HepG2 (cell line): ENCODE results near the gene PKN2. TPM values are rescaled to one million over a fixed set of nuclear protein-coding genes. Genes with fewer than 3 reads are reported as not detected.

Source experiments
- AFF4 ChIP-seq: sonication (generic); formaldehyde crosslinking; IDR thresholded peaks from 2 replicates; pipeline ENCODE4 v1.4.0; 2020; ENCODE audit warnings: missing genetic modification reagents
- BCL6 ChIP-seq: IDR thresholded peaks from 2 replicates; pipeline ENCODE4 v1.6.1; 2016; ENCODE audit warnings: missing genetic modification reagents, missing compliant biosample characterization
- BHLHE40 ChIP-seq: IDR thresholded peaks from 2 replicates; pipeline ENCODE4 v1.6.1; 2011; ENCODE audit warnings: low read length, improper control_type of control experiment
- GLI4 ChIP-seq: sonication (generic); formaldehyde crosslinking; IDR thresholded peaks from 2 replicates; pipeline ENCODE4 v1.5.1; 2020; ENCODE audit warnings: missing genetic modification reagents, mild to moderate bottlenecking, moderate library complexity, borderline replicate concordance
- KDM5B ChIP-seq: sonication (generic); formaldehyde crosslinking; IDR thresholded peaks from 2 replicates; pipeline ENCODE4 v1.4.0; 2020; ENCODE audit warnings: missing genetic modification reagents, mild to moderate bottlenecking, borderline replicate concordance
- KMT2B ChIP-seq: IDR thresholded peaks from 2 replicates; pipeline ENCODE4 v1.6.1; 2016; ENCODE audit warnings: missing genetic modification reagents, missing compliant biosample characterization
- MBNL3 ChIP-seq: fragments of 250-450 bp; sonication (Bioruptor Pico); conservative IDR thresholded peaks from 2 replicates; pipeline ENCODE4 v1.8.0; 2022; ENCODE audit warnings: mild to moderate bottlenecking, inconsistent platforms
- MXD4 ChIP-seq: IDR thresholded peaks from 2 replicates; pipeline ENCODE4 v1.6.1; 2016; ENCODE audit warnings: mild to moderate bottlenecking, missing biosample characterization, missing genetic modification reagents
- PAWR ChIP-seq: sonication (generic); formaldehyde crosslinking; IDR thresholded peaks from 2 replicates; pipeline ENCODE4 v1.4.0; 2020; ENCODE audit warnings: missing genetic modification reagents, mild to moderate bottlenecking, borderline replicate concordance
- REL ChIP-seq: sonication (generic); formaldehyde crosslinking; conservative IDR thresholded peaks from 2 replicates; pipeline ENCODE4 v1.8.0; 2022; ENCODE audit warnings: mild to moderate bottlenecking, missing genetic modification reagents, moderate library complexity
- SETDB1 ChIP-seq: sonication (generic); formaldehyde crosslinking; IDR thresholded peaks from 2 replicates; pipeline ENCODE4 v1.5.1; 2020; ENCODE audit warnings: missing genetic modification reagents, mild to moderate bottlenecking, borderline replicate concordance
- SRSF1 ChIP-seq: fragments of 200-400 bp; formaldehyde crosslinking; optimal IDR thresholded peaks from 2 replicates; pipeline ENCODE3; 2017; ENCODE audit warnings: mild to moderate bottlenecking, low read depth, low read length, moderate library complexity
- ZNF431 ChIP-seq: sonication (generic); formaldehyde crosslinking; IDR thresholded peaks from 2 replicates; pipeline ENCODE4 v1.9.0; 2022; ENCODE audit warnings: missing genetic modification reagents, low read depth, mild to moderate bottlenecking, borderline replicate concordance
- ZNF484 ChIP-seq: sonication (generic); formaldehyde crosslinking; IDR thresholded peaks from 2 replicates; pipeline ENCODE4 v1.5.1; 2020; ENCODE audit warnings: mild to moderate bottlenecking, low read depth, missing genetic modification reagents, borderline replicate concordance
- ZNF552 ChIP-seq: sonication (generic); formaldehyde crosslinking; IDR thresholded peaks from 2 replicates; pipeline ENCODE4 v1.9.0; 2022; ENCODE audit warnings: missing genetic modification reagents, mild to moderate bottlenecking, borderline replicate concordance
- ZNF746 ChIP-seq: sonication (generic); formaldehyde crosslinking; IDR thresholded peaks from 2 replicates; pipeline ENCODE4 v1.8.0; 2022; ENCODE audit warnings: mild to moderate bottlenecking, missing genetic modification reagents
- ZNF749 ChIP-seq: sonication (generic); formaldehyde crosslinking; IDR thresholded peaks from 2 replicates; pipeline ENCODE4 v1.8.0; 2022; ENCODE audit warnings: mild to moderate bottlenecking, missing genetic modification reagents, moderate library complexity, borderline replicate concordance
- polyA plus RNA-seq, 8 experiments: library from polyadenylated mRNA; depleted of rRNA in 3 of 8; stranded (reverse) in 7 of 8; unstranded in 1 of 8; fragments of >200 nt; fragmentation: Illumina TruSeq in 4 of 8; extraction: Trizol in 4 of 8; gene quantifications; 2 replicates each; pipeline versions ENCODE4 v1.2.1 to v1.2.3, GENCODE V29; 2011 to 2016; ENCODE audit warnings: low read depth in 4 of 8, missing spikeins in 1 of 8, mixed read lengths in 1 of 8; ENCODE audit not compliant: insufficient read depth in 1 of 8
- total RNA-seq, 5 experiments: library from RNA; depleted of rRNA; stranded (reverse); fragments of >200 nt; fragmentation: Illumina TruSeq; extraction: Trizol; gene quantifications; 2 replicates each; pipeline ENCODE4 v1.2.3, GENCODE V29; 2016; ENCODE audit warnings: low read depth in 1 of 5
- TF ChIP-seq, protein P1 (sequence below): sonication (generic); formaldehyde crosslinking; IDR thresholded peaks from 2 replicates; pipeline ENCODE4 v1.5.1; 2020; ENCODE audit warnings: mild to moderate bottlenecking, moderate library complexity, missing genetic modification reagents
- TF ChIP-seq, protein P2 (sequence below): IDR thresholded peaks from 2 replicates; pipeline ENCODE4 v1.6.1; 2016
- TF ChIP-seq, protein P3 (sequence below): sonication (generic); formaldehyde crosslinking; IDR thresholded peaks from 2 replicates; pipeline ENCODE4 v1.9.0; 2021; ENCODE audit warnings: missing genetic modification reagents, mild to moderate bottlenecking, borderline replicate concordance

The PKN2 gene
- total and polyA plus RNA-seq, 2 of the 13 experiments (the other 11 are each of a cell fraction or from before 2014, with no cell fraction given): 17.0 to 29.4 TPM

- TF ChIP-seq MBNL3 (CRISPR knock-in tag) (no peak), REL (no peak), ZNF746 (CRISPR knock-in tag) (no peak), AFF4 (no peak), ZNF749 (CRISPR knock-in tag) (no peak), ZNF431 (CRISPR knock-in tag) (no peak), MXD4 (CRISPR knock-in tag) (no peak), ZNF484 (CRISPR knock-in tag) (no peak), PAWR (no peak), BHLHE40 (no peak), ZNF552 (CRISPR knock-in tag) (no peak), GLI4 (CRISPR knock-in tag) (no peak), SETDB1 (CRISPR knock-in tag) (no peak), KMT2B (CRISPR knock-in tag) (no peak), SRSF1 (peak; percentile 87), BCL6 (no peak), KDM5B (CRISPR knock-in tag) (peak; percentile 75)
- TF ChIP-seq, protein P1, sequence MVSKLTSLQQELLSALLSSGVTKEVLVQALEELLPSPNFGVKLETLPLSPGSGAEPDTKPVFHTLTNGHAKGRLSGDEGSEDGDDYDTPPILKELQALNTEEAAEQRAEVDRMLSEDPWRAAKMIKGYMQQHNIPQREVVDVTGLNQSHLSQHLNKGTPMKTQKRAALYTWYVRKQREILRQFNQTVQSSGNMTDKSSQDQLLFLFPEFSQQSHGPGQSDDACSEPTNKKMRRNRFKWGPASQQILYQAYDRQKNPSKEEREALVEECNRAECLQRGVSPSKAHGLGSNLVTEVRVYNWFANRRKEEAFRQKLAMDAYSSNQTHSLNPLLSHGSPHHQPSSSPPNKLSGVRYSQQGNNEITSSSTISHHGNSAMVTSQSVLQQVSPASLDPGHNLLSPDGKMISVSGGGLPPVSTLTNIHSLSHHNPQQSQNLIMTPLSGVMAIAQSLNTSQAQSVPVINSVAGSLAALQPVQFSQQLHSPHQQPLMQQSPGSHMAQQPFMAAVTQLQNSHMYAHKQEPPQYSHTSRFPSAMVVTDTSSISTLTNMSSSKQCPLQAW (CRISPR knock-in tag): no peak
- TF ChIP-seq, protein P2, sequence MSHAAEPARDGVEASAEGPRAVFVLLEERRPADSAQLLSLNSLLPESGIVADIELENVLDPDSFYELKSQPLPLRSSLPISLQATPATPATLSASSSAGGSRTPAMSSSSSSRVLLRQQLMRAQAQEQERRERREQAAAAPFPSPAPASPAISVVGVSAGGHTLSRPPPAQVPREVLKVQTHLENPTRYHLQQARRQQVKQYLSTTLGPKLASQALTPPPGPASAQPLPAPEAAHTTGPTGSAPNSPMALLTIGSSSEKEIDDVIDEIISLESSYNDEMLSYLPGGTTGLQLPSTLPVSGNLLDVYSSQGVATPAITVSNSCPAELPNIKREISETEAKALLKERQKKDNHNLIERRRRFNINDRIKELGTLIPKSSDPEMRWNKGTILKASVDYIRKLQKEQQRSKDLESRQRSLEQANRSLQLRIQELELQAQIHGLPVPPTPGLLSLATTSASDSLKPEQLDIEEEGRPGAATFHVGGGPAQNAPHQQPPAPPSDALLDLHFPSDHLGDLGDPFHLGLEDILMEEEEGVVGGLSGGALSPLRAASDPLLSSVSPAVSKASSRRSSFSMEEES: no peak
- TF ChIP-seq, protein P3, sequence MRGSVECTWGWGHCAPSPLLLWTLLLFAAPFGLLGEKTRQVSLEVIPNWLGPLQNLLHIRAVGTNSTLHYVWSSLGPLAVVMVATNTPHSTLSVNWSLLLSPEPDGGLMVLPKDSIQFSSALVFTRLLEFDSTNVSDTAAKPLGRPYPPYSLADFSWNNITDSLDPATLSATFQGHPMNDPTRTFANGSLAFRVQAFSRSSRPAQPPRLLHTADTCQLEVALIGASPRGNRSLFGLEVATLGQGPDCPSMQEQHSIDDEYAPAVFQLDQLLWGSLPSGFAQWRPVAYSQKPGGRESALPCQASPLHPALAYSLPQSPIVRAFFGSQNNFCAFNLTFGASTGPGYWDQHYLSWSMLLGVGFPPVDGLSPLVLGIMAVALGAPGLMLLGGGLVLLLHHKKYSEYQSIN: no peak
- TF ChIP-seq, all 625 proteins: peak for 100
Observed at GRCh38 chr1:88684482-88685258, 597 bp downstream of the PKN2 start (continued).
